SW480 (cell line): ENCODE data around the gene ADAMTS1.
A peak's percentile ranks its signal among the peaks of the same experiment; 100 is the strongest.
"Not testable (repeated sequence)": the region's sequence is repeated elsewhere in the genome, so short reads cannot be mapped to it uniquely, and the experiment has no call there.

Experiments
- DNase-seq: peaks from one replicate; pipeline ENCODE4 v3.0.0-alpha.2; 2016; ENCODE audit warnings: low spot score

ADAMTS1 gene

GRCh38 chr21:26845066-26845758 is at the start of gene ADAMTS1:
Gene ADAMTS1, minus strand, starts transcription at chr21:26845409. Its CDS starts 455 bp downstream, at chr21:26844954.
- no peak for DNase-seq

- no peak for DNase-seq
Observed at GRCh38 chr21:26892151-26892550, 46.9 kb upstream of the ADAMTS1 start.

GRCh38 chr21:26888931-26889330 is 43.7 kb upstream of the ADAMTS1 start:
- no peak for DNase-seq

- no peak for DNase-seq
Observed at GRCh38 chr21:26888256-26888655, 43.0 kb upstream of the ADAMTS1 start.

- DNase-seq, result no peak
Observed at GRCh38 chr21:26887251-26887650, 42.0 kb upstream of the ADAMTS1 start.

- no peak for DNase-seq
Observed at GRCh38 chr21:26884436-26884835, 39.2 kb upstream of the ADAMTS1 start.

GRCh38 chr21:26883768-26884167 is 38.6 kb upstream of the ADAMTS1 start:
- DNase-seq, result no peak

GRCh38 chr21:26881504-26882228 is 36.5 kb upstream of the ADAMTS1 start:
- DNase-seq, result peak; percentile 7

GRCh38 chr21:26877018-26877417 is 31.8 kb upstream of the ADAMTS1 start:
- no peak for DNase-seq

- no peak for DNase-seq
Observed at GRCh38 chr21:26874347-26874746, 29.1 kb upstream of the ADAMTS1 start.

- no peak for DNase-seq
Observed at GRCh38 chr21:26865857-26866256, 20.6 kb upstream of the ADAMTS1 start.

- DNase-seq, result not testable (repeated sequence)
Observed at GRCh38 chr21:26856871-26857350, 11.7 kb upstream of the ADAMTS1 start.

- DNase-seq, result not testable (repeated sequence)
Observed at GRCh38 chr21:26854695-26855094, 9.5 kb upstream of the ADAMTS1 start.

- no peak for DNase-seq
Observed at GRCh38 chr21:26852423-26852822, 7.2 kb upstream of the ADAMTS1 start.

- DNase-seq, result no peak
Observed at GRCh38 chr21:26851109-26851944, 6.1 kb upstream of the ADAMTS1 start.

- DNase-seq, result peak; percentile 47
Observed at GRCh38 chr21:26850116-26850643, 5.0 kb upstream of the ADAMTS1 start.

- DNase-seq, result peak; percentile 41
Observed at GRCh38 chr21:26849428-26850115, 4.4 kb upstream of the ADAMTS1 start.

GRCh38 chr21:26847921-26848320 is 2.7 kb upstream of the ADAMTS1 start:
- DNase-seq, result no peak

GRCh38 chr21:26847002-26847401 is 1.8 kb upstream of the ADAMTS1 start:
- DNase-seq, result no peak

- no peak for DNase-seq
Observed at GRCh38 chr21:26846036-26846931, 1.1 kb upstream of the ADAMTS1 start.

GRCh38 chr21:26845759-26846035 is 488 bp upstream of the ADAMTS1 start:
- DNase-seq, result no peak
